GM13976 (cell line): ENCODE measurements around the gene SERPINF2.
"Not testable (repeated sequence)": the region's sequence is repeated elsewhere in the genome, so short reads cannot be mapped to it uniquely, and the experiment has no call there.

Experiments used
- DNase-seq: peaks from one replicate; pipeline ENCODE4 v3.0.0; 2012; ENCODE audit warnings: low spot score
- CTCF ChIP-seq: IDR thresholded peaks from 2 replicates; pipeline ENCODE4 v1.5.1; 2012; ENCODE audit warnings: borderline replicate concordance, mild to moderate bottlenecking; ENCODE audit not compliant: insufficient read depth; ENCODE audit errors: extremely low read depth, missing control alignments, control extremely low read depth
- in situ Hi-C: fragments of 300-500 bp; cut with MboI; formaldehyde crosslinking; loops from one replicate; pipeline ENCODE4 v1.12.0; 2022; ENCODE audit warnings: low sequenced_read_pairs, mixed read lengths, inconsistent platforms; ENCODE audit not compliant: unreplicated experiment

SERPINF2 gene

GRCh38 chr17:1762901-1763898 lies 20.5 kb downstream of the SERPINF2 start:
- TF ChIP-seq CTCF: no peak
- DNase-seq: no peak
- in situ Hi-C loops: no loop called here

GRCh38 chr17:1764284-1764683 lies 21.6 kb downstream of the SERPINF2 start:
- DNase-seq: no peak
- no peak for TF ChIP-seq CTCF
- in situ Hi-C loops: no loop called here

DNA sequence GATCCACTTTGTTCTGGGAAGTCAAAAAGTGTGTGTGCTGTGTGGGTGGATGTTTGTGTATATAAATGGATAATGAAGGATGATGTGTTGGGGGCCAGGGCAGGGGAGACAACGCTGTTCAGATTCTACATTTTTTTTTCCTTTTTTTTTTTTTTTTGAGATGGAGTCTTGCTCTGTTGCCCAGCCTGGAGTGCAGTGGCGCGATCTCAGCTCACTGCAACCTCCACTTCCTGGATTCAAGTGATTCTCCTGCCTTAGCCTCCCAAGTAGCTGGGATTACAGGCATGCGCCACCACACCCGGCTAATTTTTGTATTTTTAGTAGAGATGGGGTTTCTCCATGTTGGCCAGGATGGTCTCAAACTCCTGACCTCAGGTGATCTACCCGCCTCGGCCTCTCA lies 22.0 kb downstream of the SERPINF2 start:
- DNase-seq, in situ Hi-C loops: not testable (repeated sequence)

GRCh38 chr17:1765576-1765975 lies 22.9 kb downstream of the SERPINF2 start:
- in situ Hi-C loops: no loop called here
- TF ChIP-seq CTCF: no peak
- DNase-seq: no peak

DNA sequence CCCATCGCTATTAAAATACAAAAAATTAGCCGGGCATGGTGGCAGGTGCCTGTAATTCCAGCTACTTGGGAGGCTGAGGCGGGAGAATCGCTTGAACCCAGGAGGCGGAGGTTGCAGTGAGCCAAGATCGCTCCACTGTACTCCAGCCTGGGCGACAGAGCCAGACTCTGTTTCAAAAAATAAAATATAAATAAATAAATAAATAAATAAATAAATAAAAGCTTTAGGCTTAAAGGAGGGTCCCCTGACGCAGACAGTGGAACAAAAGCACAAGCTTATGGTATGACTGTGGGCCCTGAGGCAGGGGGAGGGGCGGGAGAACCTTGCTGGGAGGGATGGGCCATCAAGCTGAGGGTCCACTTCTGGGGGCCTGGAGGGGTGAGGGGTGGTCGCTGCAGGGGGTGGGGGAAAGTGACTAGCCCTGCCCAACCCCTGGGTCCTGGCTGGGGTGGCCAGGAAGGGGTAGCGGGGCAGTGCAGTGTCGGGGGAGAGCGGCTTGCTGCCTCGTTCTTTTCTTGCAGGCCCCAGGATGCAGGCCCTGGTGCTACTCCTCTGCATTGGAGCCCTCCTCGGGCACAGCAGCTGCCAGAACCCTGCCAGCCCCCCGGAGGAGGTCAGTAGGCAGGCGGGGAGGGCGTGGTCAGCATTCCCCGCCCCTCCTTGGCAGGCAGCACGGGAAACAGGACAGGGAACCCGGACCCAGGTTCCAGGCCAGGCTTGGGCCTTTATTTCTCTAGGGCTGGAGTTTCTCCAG lies 23.9 kb downstream of the SERPINF2 start:
- in situ Hi-C loops: no loop called here
- TF ChIP-seq CTCF: no peak
- no peak for DNase-seq

- no peak for TF ChIP-seq CTCF
- DNase-seq: no peak
- in situ Hi-C loops: no loop called here
These were observed 24.7 kb downstream of the SERPINF2 start for GRCh38 chr17:1767358-1767757.
